Measurements from ENCODE around the gene TRPV4.
A peak's percentile ranks its signal among the peaks of the same experiment; 100 is the strongest.

The TRPV4 gene

GRCh38 chr12:109763201-109763841 lies 69.9 kb downstream of the TRPV4 start:
- Histone ChIP-seq H3K9me3 (replicated peaks in 1 of 11) (peaks cover 0 to 28% (median 12%) of the 10 kb centered on the region in 11 experiments; a peak in 18 of 22 replicates), H3K4me1 (peaks cover 6 to 31% (median 21%) of the 10 kb centered on the region in 10 experiments; a peak in 19 of 20 replicates), H3K27ac (peak overlapping the region in 6 of 11 experiments; percentile 28 to 61 (median 44); a peak in 7 of 22 replicates), H3K4me2 (peak overlapping the region in 9 of 11 experiments; percentile 5 to 63 (median 43); a peak in 10 of 22 replicates), H3K36me3 (peaks cover 0 to 6% (median 0%) of the 10 kb centered on the region in 11 experiments; a peak in 1 of 22 replicates), H3K9ac (no peak overlapping the region), H3K27me3 (no peaks in the 10 kb centered on the region), H3K4me3 (0 out of 20 replicates have a peak overlapping the region, but pooled peaks of 1 of the 10 experiments have one; percentile 2), H4K20me1 (0 out of 22 replicates have a peak, but pooled peaks cover 0 to 4% (median 0%) of the 10 kb centered on the region in 11 experiments)
- TF ChIP-seq Cebpa-rat (IDR thresholded peaks at IDR 0.05): no peak

- Histone ChIP-seq H3K9me3 (replicated peaks in 1 of 11) (peaks cover 0 to 28% (median 12%) of the 10 kb centered on the region in 11 experiments; a peak in 18 of 22 replicates), H3K36me3 (peaks cover 0 to 6% (median 0%) of the 10 kb centered on the region in 11 experiments; a peak in 1 of 22 replicates), H3K4me3 (no peak overlapping the region), H3K27ac (peak overlapping the region in 8 of 11 experiments; percentile 28 to 61 (median 42); a peak in 11 of 22 replicates), H3K27me3 (no peaks in the 10 kb centered on the region), H4K20me1 (peaks cover 0 to 8% (median 0%) of the 10 kb centered on the region in 11 experiments; a peak in 1 of 22 replicates), H3K4me1 (peaks cover 6 to 31% (median 21%) of the 10 kb centered on the region in 10 experiments; a peak in 19 of 20 replicates), H3K9ac (no peak overlapping the region), H3K4me2 (peak overlapping the region in 10 of 11 experiments; percentile 5 to 63 (median 42); a peak in 12 of 22 replicates)
- no peak for TF ChIP-seq Cebpa-rat (IDR thresholded peaks at IDR 0.05)
Measured at GRCh38 chr12:109762673-109763191, 70.5 kb downstream of the TRPV4 start.

GRCh38 chr12:109762071-109762672 lies 71.0 kb downstream of the TRPV4 start:
- peaks cover 6 to 31% (median 21%) of the 10 kb centered on the region in 10 experiments; a peak in 19 of 20 replicates for H3K4me1 ChIP-seq
- H3K9ac ChIP-seq: no peak overlapping the region
- peaks cover under 1 to 30% (median 13%) of the 10 kb centered on the region in 11 experiments; a peak in 20 of 22 replicates for H3K9me3 ChIP-seq (replicated peaks in 1 of 11)
- peak overlapping the region in 9 of 11 experiments; percentile 5 to 63 (median 43); a peak in 11 of 22 replicates for H3K4me2 ChIP-seq
- H3K4me3 ChIP-seq: no peak overlapping the region
- no peak for TF ChIP-seq Cebpa-rat (IDR thresholded peaks at IDR 0.05)
- no peaks in the 10 kb centered on the region for H3K27me3 ChIP-seq
- H4K20me1 ChIP-seq: peaks cover 0 to 8% (median 0%) of the 10 kb centered on the region in 11 experiments; a peak in 1 of 22 replicates
- H3K36me3 ChIP-seq: peaks cover 0 to 6% (median 0%) of the 10 kb centered on the region in 11 experiments; a peak in 1 of 22 replicates
- peak overlapping the region in 6 of 11 experiments; percentile 28 to 61 (median 40); a peak in 10 of 22 replicates for H3K27ac ChIP-seq

- no peak for TF ChIP-seq Cebpa-rat (IDR thresholded peaks at IDR 0.05)
- Histone ChIP-seq H4K20me1 (peaks cover 0 to 8% (median 0%) of the 10 kb centered on the region in 11 experiments; a peak in 1 of 22 replicates), H3K9me3 (replicated peaks in 1 of 11) (peaks cover 10 to 40% (median 23%) of the 10 kb centered on the region in 11 experiments), H3K27me3 (no peaks in the 10 kb centered on the region), H3K36me3 (peaks cover 0 to 6% (median 0%) of the 10 kb centered on the region in 11 experiments; a peak in 1 of 22 replicates), H3K4me2 (peak overlapping the region; percentile 6 to 49 (median 24); a peak in 10 of 22 replicates), H3K4me3 (no peak overlapping the region), H3K4me1 (peaks cover 6 to 31% (median 21%) of the 10 kb centered on the region in 10 experiments; a peak in 19 of 20 replicates), H3K9ac (no peak overlapping the region), H3K27ac (no peak overlapping the region; a peak in 1 of 22 replicates)
Measured at GRCh38 chr12:109760930-109761921, 72.0 kb downstream of the TRPV4 start.

- Histone ChIP-seq H3K27me3 (no peaks in the 10 kb centered on the region), H3K36me3 (peaks cover 0 to 6% (median 0%) of the 10 kb centered on the region in 11 experiments; a peak in 1 of 22 replicates), H3K4me1 (peaks cover 6 to 31% (median 21%) of the 10 kb centered on the region in 10 experiments; a peak in 19 of 20 replicates), H3K4me3 (no peak overlapping the region), H3K9me3 (replicated peaks in 1 of 11) (peaks cover 14 to 49% (median 31%) of the 10 kb centered on the region in 11 experiments), H3K4me2 (peak overlapping the region; percentile 6 to 49 (median 24); a peak in 10 of 22 replicates), H3K27ac (no peak overlapping the region; a peak in 1 of 22 replicates), H4K20me1 (peaks cover 0 to 4% (median 0%) of the 10 kb centered on the region in 11 experiments; a peak in 1 of 22 replicates), H3K9ac (no peak overlapping the region)
- TF ChIP-seq Cebpa-rat (IDR thresholded peaks at IDR 0.05): no peak
Measured at GRCh38 chr12:109760031-109760929, 72.9 kb downstream of the TRPV4 start.

- Histone ChIP-seq H3K9ac (no peak overlapping the region), H4K20me1 (peaks cover 0 to 4% (median 0%) of the 10 kb centered on the region in 11 experiments; a peak in 1 of 22 replicates), H3K27ac (no peak overlapping the region), H3K27me3 (no peaks in the 10 kb centered on the region), H3K4me1 (peaks cover 6 to 31% (median 21%) of the 10 kb centered on the region in 10 experiments; a peak in 19 of 20 replicates), H3K9me3 (replicated peaks in 1 of 11) (peaks cover 14 to 43% (median 31%) of the 10 kb centered on the region in 11 experiments), H3K4me2 (no peak overlapping the region), H3K4me3 (no peak overlapping the region), H3K36me3 (peaks cover 0 to 6% (median 0%) of the 10 kb centered on the region in 11 experiments; a peak in 1 of 22 replicates)
- TF ChIP-seq Cebpa-rat (IDR thresholded peaks at IDR 0.05): no peak
Measured at GRCh38 chr12:109759595-109759994, 73.6 kb downstream of the TRPV4 start.

Measured in BLaER1 treated with 17β-estradiol and CSF1 and Interleukin-3, amounts not matched to agents 10 nM and 100 nM (cell line).